NCI-H2196 (cell line): Measurements from ENCODE around the gene CR1.
"Not testable (repeated sequence)": the region's sequence is repeated elsewhere in the genome, so short reads cannot be mapped to it uniquely, and the experiment has no call there.

ENCODE experiments used
- DNase-seq: peaks from one replicate; lab custom pipeline; 2025; ENCODE audit not compliant: unreplicated experiment; lab: John Stamatoyannopoulos, UW

CR1 gene

GRCh38 chr1:207638487-207639145, 142.7 kb downstream of the CR1 start:
- DNase-seq: not testable (repeated sequence)

GRCh38 chr1:207639362-207639761, 143.4 kb downstream of the CR1 start:
- DNase-seq: not testable (repeated sequence)

GRCh38 chr1:207644166-207644851, 148.4 kb downstream of the CR1 start:
- DNase-seq: no peak

DNA sequence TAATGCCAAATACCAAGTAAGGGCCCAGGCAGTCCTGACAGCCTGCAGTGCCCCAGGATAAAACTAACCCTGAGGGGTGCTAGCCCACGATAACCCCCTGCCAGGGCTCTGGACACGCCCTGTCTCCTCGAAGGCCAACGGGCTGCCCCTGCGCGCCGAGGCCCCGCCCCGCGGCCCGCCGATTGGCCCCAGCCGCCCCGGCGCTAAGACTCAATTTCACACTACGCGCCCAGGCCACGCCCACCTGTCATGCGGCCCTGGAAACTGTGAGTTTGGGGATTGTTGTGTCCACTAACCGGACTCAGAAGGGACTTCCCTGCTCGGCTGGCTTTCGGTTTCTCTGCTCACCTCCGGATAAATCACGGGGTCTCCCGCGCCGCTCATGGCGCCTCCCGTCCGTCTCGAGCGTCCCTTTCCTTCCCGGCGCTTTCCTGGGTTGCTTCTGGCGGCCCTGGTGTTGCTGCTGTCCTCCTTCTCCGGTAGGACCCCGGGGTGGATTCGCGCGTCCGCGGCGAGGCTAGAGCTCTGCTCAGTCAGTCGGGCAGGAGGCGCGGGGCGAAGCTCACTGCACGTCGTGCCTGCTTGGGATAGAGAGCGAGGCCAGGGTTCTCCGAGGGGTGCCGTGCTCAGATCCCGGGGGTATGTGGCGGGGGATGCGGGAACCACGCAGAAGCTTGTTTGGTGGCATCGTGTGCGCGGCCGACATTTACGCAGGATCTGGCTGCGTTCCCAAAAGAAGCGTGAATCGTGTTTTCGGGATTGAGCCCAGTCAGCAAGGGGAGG, 149.1 kb downstream of the CR1 start, which contains the start of gene CR1L:
Gene CR1L (plus strand): TSS at position 282 of the 783 bp plus-strand sequence. CDS start 101 bp downstream, at position 383.
- DNase-seq: peak; percentile 72

GRCh38 chr1:207645635-207646081, 149.7 kb downstream of the CR1 start:
- no peak for DNase-seq

GRCh38 chr1:207646171-207646570, 150.2 kb downstream of the CR1 start:
- DNase-seq: no peak

GRCh38 chr1:207646944-207647579, 151.1 kb downstream of the CR1 start:
- DNase-seq: no peak

DNA sequence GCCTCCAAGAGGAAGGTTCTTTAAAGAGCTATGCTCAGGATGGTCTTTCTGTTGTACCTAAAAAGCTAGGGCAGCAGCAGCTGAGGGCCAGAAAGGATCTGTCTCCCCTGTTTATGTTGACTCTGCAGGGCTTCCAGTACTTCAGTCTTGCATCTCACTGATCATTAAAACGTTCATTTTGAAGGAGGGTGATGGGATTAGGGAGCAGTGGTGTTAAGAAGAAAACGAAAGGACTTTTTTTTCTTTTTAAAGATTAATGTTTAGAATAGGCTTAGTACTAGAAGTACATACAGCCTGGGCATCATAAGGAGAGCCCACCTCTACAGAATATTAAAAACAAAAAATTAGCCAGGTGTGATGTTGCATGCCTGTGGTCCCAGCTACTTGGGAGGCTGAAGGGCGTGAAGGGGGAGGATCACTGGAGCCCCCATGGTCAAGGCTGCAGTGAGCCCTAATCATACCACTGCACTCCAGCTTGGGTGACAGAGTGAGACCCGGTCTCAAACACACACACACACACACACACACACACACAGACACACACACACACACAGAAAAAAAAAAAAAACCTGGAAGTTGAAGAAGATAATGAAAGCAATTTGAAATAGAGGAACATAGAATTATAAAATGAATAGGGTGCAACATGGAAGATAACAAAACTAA, 151.8 kb downstream of the CR1 start:
- no peak for DNase-seq

GRCh38 chr1:207648334-207649209, 152.6 kb downstream of the CR1 start:
- no peak for DNase-seq

DNA sequence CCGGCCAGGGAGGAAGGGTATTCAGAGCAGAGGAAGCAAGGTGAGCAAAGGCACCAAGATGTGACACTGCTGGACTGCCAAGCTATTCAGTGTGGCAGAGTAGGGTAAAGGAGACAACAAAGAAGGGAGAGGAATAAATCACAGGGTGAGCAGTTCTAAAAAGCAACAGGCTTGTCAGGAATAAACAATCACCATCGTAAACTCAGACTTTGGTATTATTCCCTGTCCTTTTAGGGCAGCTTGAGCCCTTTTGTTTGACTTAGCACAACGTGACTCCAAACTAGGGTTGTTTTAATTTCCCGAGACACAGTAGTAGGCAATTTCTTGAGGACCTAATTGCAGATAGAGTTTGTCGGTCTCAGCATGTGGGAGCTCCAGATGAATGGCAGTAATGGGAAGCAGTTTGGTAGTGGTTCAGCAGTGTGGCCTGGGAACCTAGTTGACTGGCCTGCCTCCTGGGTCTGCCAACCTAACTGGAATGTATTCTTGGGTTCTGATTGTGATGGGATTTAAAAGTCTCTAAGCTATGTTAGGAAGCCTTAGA, 153.3 kb downstream of the CR1 start:
- no peak for DNase-seq

DNA sequence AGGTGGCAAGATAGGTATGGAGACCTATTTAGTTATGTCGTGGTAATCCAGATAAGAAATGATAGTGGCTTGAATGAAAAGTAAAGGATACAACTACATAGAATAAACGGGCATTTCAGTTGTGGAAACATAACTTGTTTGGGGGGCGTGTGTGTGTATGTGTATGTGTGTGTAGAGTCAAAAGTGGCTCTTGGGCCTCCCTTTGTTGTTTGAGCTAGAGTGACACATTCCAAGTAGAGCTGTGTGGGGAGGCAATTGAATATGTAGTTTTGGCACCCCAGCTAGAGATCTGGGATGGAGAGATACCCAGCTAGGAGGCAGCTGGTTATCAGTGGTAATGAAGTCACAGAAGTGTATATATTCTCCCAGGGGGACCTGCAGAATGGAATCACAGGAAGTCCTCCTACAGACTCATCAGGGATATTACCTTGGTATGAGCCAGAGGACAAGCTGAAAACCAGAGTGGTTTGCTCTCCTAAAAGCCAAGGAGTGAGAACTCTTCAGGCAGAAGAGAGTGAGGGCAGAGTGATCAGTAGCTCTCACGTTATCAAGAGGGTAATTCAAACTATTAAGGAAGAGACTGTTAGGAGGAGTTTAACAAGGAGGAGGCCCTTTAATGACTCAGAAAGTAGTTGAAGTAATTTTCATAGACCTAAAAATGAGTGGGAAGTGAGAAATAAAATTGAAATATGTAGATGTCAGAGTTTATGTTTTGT, 154.1 kb downstream of the CR1 start:
- no peak for DNase-seq

- no peak for DNase-seq
Observed at GRCh38 chr1:207651583-207651982, 155.6 kb downstream of the CR1 start.

DNA sequence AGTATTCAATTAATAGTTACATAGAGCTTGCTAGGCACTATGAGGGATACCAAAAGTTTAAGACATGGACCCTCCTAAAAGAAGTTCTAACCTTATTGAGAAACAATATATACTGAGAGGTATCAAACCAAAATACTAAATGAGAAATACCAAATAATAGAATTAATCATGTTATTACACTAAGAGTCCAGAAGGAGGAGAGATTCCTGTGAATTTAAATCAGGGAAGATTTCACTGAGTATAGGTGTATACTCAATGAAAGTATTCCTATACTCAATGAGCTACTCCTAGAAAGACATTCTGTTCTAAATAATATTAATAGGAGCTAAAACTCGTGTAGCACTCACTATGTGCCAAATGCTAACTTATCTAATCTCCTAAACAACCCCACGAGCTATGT, 158.4 kb downstream of the CR1 start:
- DNase-seq: no peak

- no peak for DNase-seq
Observed at GRCh38 chr1:207658408-207658807, 162.5 kb downstream of the CR1 start.

GRCh38 chr1:207658904-207659485, 163.0 kb downstream of the CR1 start:
- no peak for DNase-seq

DNA sequence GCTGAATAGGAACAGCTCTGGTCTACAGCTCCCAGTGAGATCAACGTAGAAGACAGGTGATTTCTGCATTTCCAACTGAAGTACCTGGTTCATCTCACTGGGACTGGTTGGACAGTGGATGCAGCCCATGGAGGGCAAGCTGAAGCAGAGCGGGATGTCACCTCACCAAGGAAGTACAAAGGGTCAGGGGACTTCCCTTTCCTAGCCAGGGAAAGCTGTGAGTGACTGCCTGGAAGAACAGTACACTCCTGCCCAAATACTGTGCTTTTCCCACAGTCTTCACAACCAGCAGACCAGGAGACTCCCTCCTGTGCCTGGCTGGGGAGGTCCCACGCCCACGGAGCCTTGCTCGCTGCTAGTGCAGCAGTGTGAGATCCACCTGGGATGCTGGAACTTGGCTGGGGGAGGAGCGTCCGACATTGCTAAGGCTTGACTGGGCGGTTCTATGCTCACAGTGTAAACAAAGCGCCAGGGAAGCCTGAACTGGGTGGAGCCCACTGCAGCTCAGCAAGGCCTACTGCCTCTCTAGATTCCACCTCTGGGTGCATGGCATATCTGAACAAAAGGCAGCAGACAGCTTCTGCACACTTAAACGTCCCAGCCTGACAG, 163.7 kb downstream of the CR1 start:
- no peak for DNase-seq

GRCh38 chr1:207661420-207661819, 165.5 kb downstream of the CR1 start:
- not testable (repeated sequence) for DNase-seq

DNA sequence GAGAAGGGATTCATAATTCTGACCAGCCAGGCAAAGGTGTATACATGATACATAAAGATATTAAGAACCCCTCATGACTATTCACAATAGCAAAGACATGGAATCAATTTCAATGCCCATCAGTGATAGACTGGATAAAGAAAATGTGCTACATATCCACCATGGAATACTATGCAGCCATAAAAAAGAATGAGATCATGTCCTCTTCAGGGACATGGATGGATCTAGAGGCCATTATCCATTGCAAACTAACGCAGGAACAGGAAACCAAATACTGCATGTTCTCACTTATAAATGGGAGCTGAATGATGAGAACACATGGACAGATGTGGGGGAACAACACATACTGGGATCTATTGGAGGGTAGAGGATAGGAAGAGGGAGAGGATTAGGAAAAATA, 170.4 kb downstream of the CR1 start:
- DNase-seq: no peak
